GM12865 (cell line): ENCODE measurements around the gene PATJ.

Experiments used
- DNase-seq: peaks from one replicate; pipeline ENCODE4 v3.0.0; 2010; ENCODE audit warnings: low read depth
- H3K4me3 ChIP-seq: 2 replicates; pipeline ENCODE4 v1.5.1; 2011; ENCODE audit warnings: mild to moderate bottlenecking, low read depth, low read length, control low read depth
- CTCF ChIP-seq: IDR thresholded peaks from 2 replicates; pipeline ENCODE4 v1.5.1; 2011; ENCODE audit warnings: low read length, control low read depth, low read depth, inconsistent platforms; ENCODE audit not compliant: insufficient read depth; ENCODE audit errors: missing control alignments

PATJ gene

DNA sequence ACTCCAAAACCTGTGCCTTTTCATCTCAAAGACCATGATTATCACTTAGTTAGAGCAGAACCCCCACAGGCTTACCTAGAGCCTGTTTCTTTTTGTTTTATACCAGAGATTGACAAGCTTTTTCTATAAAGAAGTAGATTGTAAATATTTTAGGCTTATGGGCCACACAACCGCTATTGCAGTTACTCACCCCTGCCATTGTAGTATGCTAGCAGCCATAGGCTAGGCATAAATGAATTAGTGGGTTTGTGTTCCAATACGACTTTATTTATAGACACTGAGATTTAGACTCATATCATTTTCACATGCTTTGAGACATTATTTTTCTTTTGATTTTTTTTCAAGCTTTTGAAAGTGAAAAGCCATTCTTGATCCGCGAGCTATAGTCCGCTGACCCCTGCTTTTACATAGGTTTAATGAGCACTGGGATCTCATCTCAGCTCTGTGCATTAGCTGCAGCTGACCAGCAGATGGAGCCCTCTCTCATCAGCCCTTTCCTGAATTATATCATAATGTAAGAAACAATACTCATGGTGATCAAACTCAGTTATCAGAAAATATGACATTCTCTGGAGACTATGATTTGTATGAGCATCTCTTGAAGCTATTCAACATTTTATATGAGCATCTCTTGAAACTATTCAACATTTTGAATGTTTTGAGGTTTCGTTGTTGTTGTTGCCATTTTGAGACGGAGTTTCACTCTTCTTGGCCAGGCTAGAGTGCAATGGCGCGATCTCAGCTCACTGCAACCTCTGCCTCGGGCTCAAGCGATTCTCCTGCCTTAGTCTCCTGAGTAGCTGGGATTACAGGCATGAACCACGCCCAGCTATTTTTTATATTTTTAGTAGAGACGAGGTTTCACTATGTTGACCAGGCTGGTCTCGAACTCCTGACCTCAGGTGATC lies 340.4 kb downstream of the PATJ start:
- peak; percentile 46 for DNase-seq
- H3K4me3 ChIP-seq: no peak overlapping the region
- TF ChIP-seq CTCF: peak; percentile 86

GRCh38 chr1:62084310-62084890 lies 342.1 kb downstream of the PATJ start:
- H3K4me3 ChIP-seq: no peak overlapping the region
- no peak for TF ChIP-seq CTCF
- no peak for DNase-seq

- TF ChIP-seq CTCF: no peak
- DNase-seq: no peak
- H3K4me3 ChIP-seq: no peak overlapping the region
Measured at GRCh38 chr1:62088439-62088838, 346.2 kb downstream of the PATJ start.

GRCh38 chr1:62089570-62089969 lies 347.3 kb downstream of the PATJ start:
- no peak for DNase-seq
- TF ChIP-seq CTCF: no peak
- no peak overlapping the region for H3K4me3 ChIP-seq

DNA sequence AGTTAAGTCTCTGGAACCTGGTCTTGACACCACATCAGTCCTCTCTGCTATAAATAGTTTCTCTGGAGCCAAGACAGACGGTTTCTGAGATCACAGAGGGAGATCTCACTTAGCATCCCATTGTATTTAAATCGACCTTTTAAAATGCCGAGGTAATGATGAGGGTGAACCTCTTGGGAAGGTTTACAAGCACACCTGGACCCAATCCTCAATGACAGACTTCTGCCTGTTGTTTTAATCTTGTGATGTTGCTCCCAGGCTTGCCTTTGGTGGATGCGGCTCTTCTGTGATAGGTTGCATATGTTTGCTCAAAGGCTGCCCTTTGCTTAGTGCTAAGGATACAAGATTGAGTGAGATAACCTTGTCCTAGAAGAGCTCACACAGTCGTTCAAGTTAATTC lies 347.7 kb downstream of the PATJ start:
- H3K4me3 ChIP-seq: no peak overlapping the region
- no peak for DNase-seq
- TF ChIP-seq CTCF: no peak

- no peak for DNase-seq
- no peak overlapping the region for H3K4me3 ChIP-seq
- TF ChIP-seq CTCF: no peak
Measured at GRCh38 chr1:62092110-62092509, 349.8 kb downstream of the PATJ start.
